Posterior vena cava (tissue), 2 donors: Measurements from ENCODE around the gene DEFB110. TPM values are rescaled to one million over a fixed set of nuclear protein-coding genes. Genes with fewer than 3 reads are reported as not detected.

Source experiments
- total RNA-seq, 2 donors: library from RNA; stranded (reverse); fragmentation: NEBNext Ultra II Directional; extraction: Animal tissue kit (Norgen Biotek cat#: 25700); gene quantifications; one replicate each; pipeline ENCODE4 v1.2.1, GENCODE V29; 2021
- donor health status: DM: yes; HTN: yes; CAD: no.
- donor health status: DM: yes; HTN: yes; CAD: no.

DEFB110 gene
- total RNA-seq, 2 donors from 2014 or later: not detected

Other genes with a start within 250 kb of the DEFB110 start
- not detected for gene PGK2, start 234.7 kb downstream of the DEFB110 start, total RNA-seq
- not detected for gene CRISP1, start 155.5 kb downstream of the DEFB110 start, total RNA-seq
- not detected for gene DEFB114, start 57.8 kb downstream of the DEFB110 start, total RNA-seq
- gene DEFB113, start 52.4 kb downstream of the DEFB110 start, total RNA-seq: not detected
- not detected for gene DEFB112, start 27.9 kb upstream of the DEFB110 start, total RNA-seq